Transverse colon (tissue), 4 donors: Measurements from ENCODE around the gene DDB1. TPM values are rescaled to one million over a fixed set of nuclear protein-coding genes. Genes with fewer than 3 reads are reported as not detected.

Experiments used
- DNase-seq: peaks from one replicate; pipeline ENCODE4 v3.0.0-alpha.2; 2019
- H3K27ac ChIP-seq, 4 donors: fragments of 200-600 bp; sonication (generic); 2 replicates each; pipeline ENCODE4 v1.5.1; 2016 to 2018; ENCODE audit warnings: inconsistent platforms in 4 of 4
- H3K27me3 ChIP-seq: fragments of 200-600 bp; sonication (generic); 2 replicates; pipeline ENCODE4 v1.5.1; 2017; ENCODE audit warnings: inconsistent platforms
- H3K36me3 ChIP-seq, 4 donors: fragments of 200-600 bp; sonication (generic); 2 replicates each; pipeline ENCODE4 v1.5.1; 2017 to 2019; ENCODE audit warnings: inconsistent platforms in 4 of 4
- H3K4me1 ChIP-seq, 4 donors: fragments of 200-600 bp; sonication (generic); 2 replicates each; pipeline ENCODE4 v1.5.1; 2017 to 2020; ENCODE audit warnings: inconsistent platforms in 4 of 4
- H3K4me3 ChIP-seq, 4 donors: fragments of 200-600 bp; sonication (generic); 1 replicate in 1 of 4; 2 replicates in 3 of 4; pipeline versions ENCODE4 v1.5.1 to v1.6.1; 2017 to 2019; ENCODE audit warnings: inconsistent platforms in 4 of 4
- H3K9me3 ChIP-seq, 2 donors: fragments of 200-600 bp; sonication (generic); 2 replicates each; pipeline ENCODE4 v1.5.1; 2017 to 2019; ENCODE audit warnings: inconsistent platforms in 2 of 2
- CTCF ChIP-seq, 5 experiments: fragments of 200-600 bp in 3 of 5; fragments of 450-650 bp in 2 of 5; sonication (generic) in 3 of 5; IDR thresholded peaks; 1 replicate in 2 of 5; 2 replicates in 3 of 5; pipeline ENCODE4 v1.5.1; 2016 to 2017; ENCODE audit warnings: antibody characterized with exemption in 5 of 5, inconsistent platforms in 3 of 5, mild to moderate bottlenecking in 2 of 5, moderate library complexity in 1 of 5
- EP300 ChIP-seq: sonication (generic); formaldehyde crosslinking; IDR thresholded peaks from one replicate; pipeline ENCODE4 v1.6.1; 2017; ENCODE audit warnings: antibody characterized with exemption, low read depth
- POLR2A ChIP-seq: fragments of 450-650 bp; IDR thresholded peaks from one replicate; pipeline ENCODE4 v1.6.1; 2016; ENCODE audit warnings: antibody characterized with exemption, mild to moderate bottlenecking, moderate library complexity
- POLR2AphosphoS5 ChIP-seq, 3 donors: sonication (generic); formaldehyde crosslinking; IDR thresholded peaks; one replicate each; pipeline ENCODE4 v1.6.1; 2016; ENCODE audit warnings: antibody characterized with exemption in 3 of 3
- WGBS, 2 donors: methylation state at CpG; one replicate each; pipeline ENCODE4 v1.1.5; 2018; ENCODE audit warnings: low coverage in 1 of 2; 5-methylcytosine and 5-hydroxymethylcytosine counted together
- in situ Hi-C, 4 donors: fragments of 200-750 bp; cut with MboI; loops; one replicate each; pipeline versions ENCODE4 v1.15.0 to v1.15.1; 2017; ENCODE audit warnings: low sequenced_read_pairs in 3 of 4, low pct_ligation_motif_present in 1 of 4, low pct_unique_long_range_greater_than_20kb in 1 of 4
- intact Hi-C: fragments of 100-400 bp; cut with DNase I; formaldehyde crosslinking; loops from one replicate; pipeline ENCODE4 v1.15.1; 2023; ENCODE audit warnings: low total_unique reads
- total RNA-seq, 4 donors: library from RNA; depleted of rRNA; stranded (reverse); fragments of >200 nt; gene quantifications; one replicate each; pipeline ENCODE4 v1.1.0, GENCODE V29; 2016

Gene DDB1
- total RNA-seq, 4 donors from 2014 or later, result 105 to 127 (median 123) TPM

- Histone ChIP-seq H3K27ac (no peak overlapping the region), H3K36me3 (no peaks in the 10 kb centered on the region), H3K9me3 (no peaks in the 10 kb centered on the region), H3K4me1 (peaks cover 6 to 23% (median 21%) of the 10 kb centered on the region in 4 donors), H3K4me3 (no peak overlapping the region), H3K27me3 (peaks cover 48% of the 10 kb centered on the region)
- 76% methylated on average over 12 of the region's 12 CpGs; no CpG with 5 or more reads in 1 of the 2 donors for WGBS, 2 donors
- DNase-seq, result no peak
- no peak for TF ChIP-seq CTCF (IDR thresholded peaks at IDR 0.05)
- no peak for TF ChIP-seq EP300
- no peak for TF ChIP-seq POLR2A
- no peak for TF ChIP-seq POLR2AphosphoS5 (IDR thresholded peaks at IDR 0.05)
- in situ Hi-C loops (no loop called here), intact Hi-C loops (no loop called here)
Observed at GRCh38 chr11:61290905-61291690, 41.8 kb downstream of the DDB1 start.

- intact Hi-C loops (no loop called here), in situ Hi-C loops (no loop called here)
- TF ChIP-seq POLR2AphosphoS5 (IDR thresholded peaks at IDR 0.05), result no peak
- TF ChIP-seq EP300, result no peak
- no peak for TF ChIP-seq CTCF (IDR thresholded peaks at IDR 0.05)
- peaks cover 19% of the 10 kb centered on the region for H3K27me3 ChIP-seq
- DNase-seq, result no peak
- no peaks in the 10 kb centered on the region for H3K4me1 ChIP-seq
- no peaks in the 10 kb centered on the region for H3K9me3 ChIP-seq
- no peak overlapping the region for H3K4me3 ChIP-seq
- 85 to 100% methylated on average over 8 to 14 of the region's 14 CpGs for WGBS, 2 donors
- no peaks in the 10 kb centered on the region for H3K36me3 ChIP-seq
- no peak overlapping the region for H3K27ac ChIP-seq
Observed at GRCh38 chr11:61287338-61287977, 45.4 kb downstream of the DDB1 start.

- no peak overlapping the region for H3K4me3 ChIP-seq
- 81 to 94% methylated on average over 3 to 4 of the region's 4 CpGs for WGBS, 2 donors
- H3K27me3 ChIP-seq, result peaks cover 16% of the 10 kb centered on the region
Observed at GRCh38 chr11:61283613-61284012, 49.3 kb downstream of the DDB1 start.

More at GRCh38 chr11:61283613-61284012, 49.3 kb downstream of the DDB1 start:
- H3K4me1 ChIP-seq, result peaks cover 0 to 4% (median 0%) of the 10 kb centered on the region in 4 donors
- in situ Hi-C loops (no loop called here), intact Hi-C loops (no loop called here)
- no peaks in the 10 kb centered on the region for H3K9me3 ChIP-seq
- no peak overlapping the region for H3K27ac ChIP-seq
- TF ChIP-seq EP300, result no peak
- TF ChIP-seq POLR2AphosphoS5 (IDR thresholded peaks at IDR 0.05), result no peak
- TF ChIP-seq POLR2A, result no peak
- no peak for TF ChIP-seq CTCF (IDR thresholded peaks at IDR 0.05)
- no peak for DNase-seq
- H3K36me3 ChIP-seq, result no peaks in the 10 kb centered on the region
